PFSK-1 (cell line): Measurements from ENCODE around the gene ARRDC1.

Experiments used
- FOXP2 ChIP-seq: optimal IDR thresholded peaks from 2 replicates; pipeline ENCODE3; 2011; ENCODE audit warnings: borderline replicate concordance, control low read depth, inconsistent platforms; ENCODE audit not compliant: insufficient read depth; ENCODE audit errors: extremely low read length, extremely low read depth
- POLR2AphosphoS5 ChIP-seq: IDR thresholded peaks from 2 replicates; pipeline ENCODE4 v1.6.1; 2012; ENCODE audit warnings: low read depth, mild to moderate bottlenecking, control low read depth, low read length, moderate library complexity
- SIN3A ChIP-seq: IDR thresholded peaks from 2 replicates; pipeline ENCODE4 v1.6.1; 2012; ENCODE audit warnings: mild to moderate bottlenecking, low read length, moderate library complexity, borderline replicate concordance; ENCODE audit not compliant: insufficient read depth
- TAF1 ChIP-seq: IDR thresholded peaks from 2 replicates; pipeline ENCODE4 v1.6.1; 2012; ENCODE audit warnings: low read length, control low read depth, borderline replicate concordance; ENCODE audit not compliant: insufficient read depth
- TF ChIP-seq, protein P1 (sequence below), 2 experiments: IDR thresholded peaks; 2 replicates each; pipeline versions ENCODE4 v1.6.1 to v1.8.0; 2011 to 2012; ENCODE audit warnings: low read depth in 2 of 2, low read length in 2 of 2, control low read depth in 1 of 2, inconsistent platforms in 1 of 2, mild to moderate bottlenecking in 1 of 2, moderate library complexity in 1 of 2; ENCODE audit not compliant: insufficient read depth in 1 of 2

ARRDC1 gene

DNA sequence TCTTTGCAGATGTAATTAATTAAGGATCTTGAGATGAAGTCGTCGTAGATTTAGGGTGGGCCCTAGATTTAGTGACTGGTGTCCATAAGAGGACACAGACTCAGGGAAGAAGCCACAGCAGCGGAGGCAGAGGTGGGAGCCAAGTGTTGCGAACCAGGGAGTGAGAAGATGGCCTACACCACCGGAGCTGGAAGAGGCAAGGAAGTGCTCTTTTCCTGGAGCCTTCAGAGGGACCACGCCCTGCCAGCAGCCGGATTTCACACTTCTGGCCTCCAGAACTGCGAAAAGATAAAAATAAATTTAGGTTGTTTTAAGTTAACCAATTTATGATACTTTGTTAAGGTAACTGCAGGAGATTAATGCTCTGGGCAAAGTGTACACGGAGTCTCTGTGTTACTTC, 44.1 kb downstream of the ARRDC1 start:
- no peak for TF ChIP-seq FOXP2
- TF ChIP-seq TAF1, result no peak
- TF ChIP-seq SIN3A, result no peak
- TF ChIP-seq, protein P1, sequence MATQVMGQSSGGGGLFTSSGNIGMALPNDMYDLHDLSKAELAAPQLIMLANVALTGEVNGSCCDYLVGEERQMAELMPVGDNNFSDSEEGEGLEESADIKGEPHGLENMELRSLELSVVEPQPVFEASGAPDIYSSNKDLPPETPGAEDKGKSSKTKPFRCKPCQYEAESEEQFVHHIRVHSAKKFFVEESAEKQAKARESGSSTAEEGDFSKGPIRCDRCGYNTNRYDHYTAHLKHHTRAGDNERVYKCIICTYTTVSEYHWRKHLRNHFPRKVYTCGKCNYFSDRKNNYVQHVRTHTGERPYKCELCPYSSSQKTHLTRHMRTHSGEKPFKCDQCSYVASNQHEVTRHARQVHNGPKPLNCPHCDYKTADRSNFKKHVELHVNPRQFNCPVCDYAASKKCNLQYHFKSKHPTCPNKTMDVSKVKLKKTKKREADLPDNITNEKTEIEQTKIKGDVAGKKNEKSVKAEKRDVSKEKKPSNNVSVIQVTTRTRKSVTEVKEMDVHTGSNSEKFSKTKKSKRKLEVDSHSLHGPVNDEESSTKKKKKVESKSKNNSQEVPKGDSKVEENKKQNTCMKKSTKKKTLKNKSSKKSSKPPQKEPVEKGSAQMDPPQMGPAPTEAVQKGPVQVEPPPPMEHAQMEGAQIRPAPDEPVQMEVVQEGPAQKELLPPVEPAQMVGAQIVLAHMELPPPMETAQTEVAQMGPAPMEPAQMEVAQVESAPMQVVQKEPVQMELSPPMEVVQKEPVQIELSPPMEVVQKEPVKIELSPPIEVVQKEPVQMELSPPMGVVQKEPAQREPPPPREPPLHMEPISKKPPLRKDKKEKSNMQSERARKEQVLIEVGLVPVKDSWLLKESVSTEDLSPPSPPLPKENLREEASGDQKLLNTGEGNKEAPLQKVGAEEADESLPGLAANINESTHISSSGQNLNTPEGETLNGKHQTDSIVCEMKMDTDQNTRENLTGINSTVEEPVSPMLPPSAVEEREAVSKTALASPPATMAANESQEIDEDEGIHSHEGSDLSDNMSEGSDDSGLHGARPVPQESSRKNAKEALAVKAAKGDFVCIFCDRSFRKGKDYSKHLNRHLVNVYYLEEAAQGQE (IDR thresholded peaks at IDR 0.05; ENCODE audit: insufficient read depth in 1 of 2, low read depth in 2 of 2, low read length in 2 of 2), result no peak
- no peak for TF ChIP-seq POLR2AphosphoS5

DNA sequence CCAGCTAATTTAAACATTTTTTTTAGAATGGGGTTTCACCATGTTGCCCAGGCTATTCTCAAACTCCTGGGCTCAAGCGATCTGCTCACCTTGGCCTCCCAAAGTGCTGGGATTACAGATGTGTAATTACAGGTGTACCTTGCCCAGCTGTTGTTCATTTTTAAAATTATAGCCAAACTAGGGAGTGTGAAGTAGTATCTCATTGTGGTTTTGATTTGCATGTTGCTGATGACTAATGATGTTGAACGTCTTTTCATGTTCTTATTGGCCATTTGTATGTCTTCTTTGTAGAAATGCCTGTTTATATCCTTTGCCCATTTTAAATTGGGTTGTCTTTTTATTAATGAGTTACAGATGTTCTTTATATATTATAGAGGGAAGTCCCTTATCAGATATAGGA, 44.8 kb downstream of the ARRDC1 start:
- TF ChIP-seq, protein P1 (IDR thresholded peaks at IDR 0.05; ENCODE audit: insufficient read depth in 1 of 2, low read depth in 2 of 2, low read length in 2 of 2), result no peak
- TF ChIP-seq FOXP2, result no peak
- TF ChIP-seq TAF1, result no peak
- TF ChIP-seq SIN3A, result no peak
- no peak for TF ChIP-seq POLR2AphosphoS5

DNA sequence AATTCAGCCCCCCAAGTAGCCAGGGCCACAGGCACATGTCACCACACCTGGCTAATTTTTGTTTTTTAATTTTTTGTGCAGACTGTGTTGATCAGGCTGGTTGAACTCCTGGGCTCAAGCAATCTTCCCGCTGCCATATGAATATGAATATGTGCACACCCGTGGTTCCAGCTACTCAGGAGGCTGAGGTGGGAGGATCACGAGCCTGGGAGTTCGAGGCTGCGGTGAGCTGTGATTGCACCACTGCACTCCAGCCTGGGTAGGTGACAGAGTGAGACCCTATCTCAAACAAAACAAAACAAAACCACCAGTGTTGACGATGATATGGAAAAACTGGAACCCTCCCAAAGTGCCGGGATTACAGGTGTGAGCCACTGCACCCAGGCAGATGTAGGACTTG, 45.3 kb downstream of the ARRDC1 start:
- TF ChIP-seq POLR2AphosphoS5 (no peak), FOXP2 (no peak)

DNA sequence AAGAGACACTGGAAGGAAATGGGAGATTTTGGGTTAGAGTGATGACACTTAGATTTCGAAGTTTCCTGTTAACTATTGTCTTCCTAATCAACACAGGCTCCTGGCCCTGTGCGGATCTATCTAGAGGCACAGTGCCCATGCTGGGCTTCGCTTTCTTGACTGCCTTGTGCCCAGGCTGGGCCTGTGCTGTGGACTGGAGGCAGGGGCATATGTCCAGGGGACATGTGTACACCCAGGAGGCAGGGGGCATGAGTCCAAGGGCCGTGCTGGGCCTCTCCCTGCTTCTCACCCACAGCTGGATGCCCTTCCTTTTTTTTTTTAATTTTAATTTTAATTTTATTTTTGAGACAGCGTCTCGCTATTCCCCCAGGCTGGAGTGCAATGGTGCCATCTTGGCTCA, 50.9 kb downstream of the ARRDC1 start:
- TF ChIP-seq FOXP2 (no peak), SIN3A (no peak), POLR2AphosphoS5 (no peak), TAF1 (no peak)
- TF ChIP-seq, protein P1 (IDR thresholded peaks at IDR 0.05; ENCODE audit: insufficient read depth in 1 of 2, low read depth in 2 of 2, low read length in 2 of 2), result no peak

DNA sequence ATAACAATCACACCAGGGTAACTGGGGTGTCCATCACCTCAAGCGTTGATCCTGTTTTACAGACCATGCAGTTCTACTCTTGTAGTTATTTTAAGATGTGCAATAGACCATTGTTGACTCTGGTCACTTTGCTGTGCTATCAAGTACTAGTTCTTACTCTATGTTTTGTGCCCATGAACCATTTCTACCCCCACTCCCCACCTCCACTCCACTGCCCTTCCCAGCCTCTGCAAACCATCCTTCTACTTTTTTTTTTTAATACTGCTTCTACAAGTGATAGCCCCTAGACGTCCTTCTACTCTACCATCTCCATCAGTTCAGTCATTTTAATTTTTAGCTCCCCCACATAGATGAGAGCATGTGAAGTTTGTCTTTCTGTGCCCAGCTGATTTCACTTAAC, 52.1 kb downstream of the ARRDC1 start:
- TF ChIP-seq TAF1 (no peak), SIN3A (no peak), FOXP2 (no peak), POLR2AphosphoS5 (no peak)
- TF ChIP-seq, protein P1 (IDR thresholded peaks at IDR 0.05; ENCODE audit: insufficient read depth in 1 of 2, low read depth in 2 of 2, low read length in 2 of 2), result no peak
